ENCODE data around the gene AIDA.

Gene AIDA

GRCh38 chr1:222643938-222644635, 68.2 kb downstream of the AIDA start:
- peak; percentile 85 for DNase-seq (ENCODE audit: low spot score)

- DNase-seq (ENCODE audit: low spot score): peak; percentile 5
Observed at GRCh38 chr1:222643606-222643937, 68.7 kb downstream of the AIDA start.

- no peak for DNase-seq (ENCODE audit: low spot score)
Observed at GRCh38 chr1:222642468-222642867, 69.8 kb downstream of the AIDA start.

- DNase-seq (ENCODE audit: low spot score): no peak
Observed at GRCh38 chr1:222641269-222641948, 70.9 kb downstream of the AIDA start.

- DNase-seq (ENCODE audit: low spot score): peak; percentile 24
Observed at GRCh38 chr1:222634180-222635013, 77.9 kb downstream of the AIDA start.

- DNase-seq (ENCODE audit: low spot score): no peak
Observed at GRCh38 chr1:222632749-222633148, 79.5 kb downstream of the AIDA start.

GRCh38 chr1:222631611-222632208, 80.6 kb downstream of the AIDA start:
- DNase-seq (ENCODE audit: low spot score): no peak

- DNase-seq (ENCODE audit: low spot score): no peak
Observed at GRCh38 chr1:222629921-222630535, 82.3 kb downstream of the AIDA start.

- peak; percentile 24 for DNase-seq (ENCODE audit: low spot score)
Observed at GRCh38 chr1:222627232-222627631, 85.1 kb downstream of the AIDA start.

GRCh38 chr1:222624214-222624613, 88.1 kb downstream of the AIDA start:
- DNase-seq (ENCODE audit: low spot score): no peak

GRCh38 chr1:222623458-222623857, 88.8 kb downstream of the AIDA start:
- no peak for DNase-seq (ENCODE audit: low spot score)

GRCh38 chr1:222622765-222623164, 89.5 kb downstream of the AIDA start:
- DNase-seq (ENCODE audit: low spot score): no peak

- no peak for DNase-seq (ENCODE audit: low spot score)
Observed at GRCh38 chr1:222620566-222620965, 91.7 kb downstream of the AIDA start.

- DNase-seq (ENCODE audit: low spot score): peak; percentile 26
Observed at GRCh38 chr1:222618880-222619596, 93.3 kb downstream of the AIDA start.

Measured in hepatic stellate cell (primary cell).